Prostate gland (tissue), 2 donors: ENCODE measurements around the gene RPS6KA2. TPM values are rescaled to one million over a fixed set of nuclear protein-coding genes. Genes with fewer than 3 reads are reported as not detected.
A peak's percentile ranks its signal among the peaks of the same experiment; 100 is the strongest.

Experiments used
- DNase-seq: peaks from one replicate; pipeline ENCODE4 v3.0.0-alpha.2; 2019; ENCODE audit warnings: low spot score
- H3K27ac ChIP-seq, 2 donors: fragments of 200-600 bp; sonication (generic); 2 replicates each; pipeline ENCODE4 v1.5.1; 2017 to 2019
- H3K27me3 ChIP-seq: fragments of 200-600 bp; sonication (generic); replicated peaks from 2 replicates; pipeline ENCODE4 v1.5.1; 2019; ENCODE audit not compliant: insufficient read depth
- H3K36me3 ChIP-seq, 2 donors: fragments of 200-600 bp; sonication (generic); 1 replicate in 1 of 2; 2 replicates in 1 of 2; pipeline versions ENCODE4 v1.5.1 to v1.8.1; 2017 to 2019
- H3K4me1 ChIP-seq: fragments of 200-600 bp; sonication (generic); replicated peaks from 2 replicates; pipeline ENCODE4 v1.5.1; 2019
- H3K4me3 ChIP-seq, 2 donors: fragments of 200-600 bp; sonication (generic); 2 replicates each; pipeline ENCODE4 v1.5.1; 2017 to 2019
- H3K9me3 ChIP-seq: fragments of 200-600 bp; sonication (generic); 2 replicates; pipeline ENCODE4 v1.5.1; 2017
- POLR2A ChIP-seq: fragments of 450-650 bp; IDR thresholded peaks from one replicate; pipeline ENCODE4 v1.6.1; 2016; ENCODE audit warnings: antibody characterized with exemption, mild to moderate bottlenecking
- POLR2AphosphoS5 ChIP-seq: sonication (generic); formaldehyde crosslinking; IDR thresholded peaks from one replicate; pipeline ENCODE4 v1.6.1; 2017; ENCODE audit warnings: antibody characterized with exemption
- WGBS: methylation state at CpG from one replicate; pipeline ENCODE4 v1.1.5; 2018; 5-methylcytosine and 5-hydroxymethylcytosine counted together
- intact Hi-C: fragments of 100-400 bp; cut with DNase I; formaldehyde crosslinking; loops from one replicate; pipeline ENCODE4 v1.14.2; 2022
- microRNA counts, 2 donors: library from miRNA; unstranded; fragments of <30 nt; microRNA quantifications; one replicate each; lab custom pipeline; 2016 to 2017
- microRNA-seq: library from miRNA; unstranded; fragments of <30 nt; microRNA quantifications from one replicate; pipeline ENCODE4, GENCODE V29; 2016
- small RNA-seq, 2 donors: library from RNA; depleted of rRNA; stranded (forward); fragments of <200 nt; gene quantifications; one replicate each; pipeline ENCODE3, GENCODE V24; 2016
- total RNA-seq, 2 donors: library from RNA; depleted of rRNA; stranded (reverse); fragments of >200 nt; gene quantifications; one replicate each; pipeline ENCODE4 v1.1.0, GENCODE V29; 2016
- TF ChIP-seq, protein P1 (sequence below), 4 experiments: fragments of 200-600 bp in 2 of 4; fragments of 450-650 bp in 2 of 4; sonication (generic) in 2 of 4; IDR thresholded peaks; 1 replicate in 3 of 4; 2 replicates in 1 of 4; pipeline ENCODE4 v1.5.1; 2016 to 2019; ENCODE audit warnings: antibody characterized with exemption in 4 of 4, mild to moderate bottlenecking in 2 of 4, moderate library complexity in 2 of 4

RPS6KA2 gene
- total RNA-seq, 2 donors from 2014 or later = 32.2 to 44.3 TPM

DNA sequence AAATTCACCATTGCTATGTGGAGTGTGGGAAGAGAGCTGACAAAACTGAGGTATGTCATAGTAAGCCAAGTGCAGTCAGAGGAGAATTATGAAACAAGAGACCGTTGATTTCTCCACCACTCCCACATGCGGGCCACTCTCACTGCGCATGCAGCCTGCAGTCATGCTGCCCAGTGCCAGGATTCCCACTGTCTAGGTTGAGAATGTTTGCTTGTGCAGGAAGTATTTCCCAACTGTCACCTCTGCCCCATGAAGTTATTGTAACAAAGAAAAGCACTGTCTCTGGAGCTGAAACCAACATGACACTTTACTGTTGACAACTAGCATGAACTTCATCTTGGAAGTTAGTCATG lies 266.0 kb downstream of the RPS6KA2 start:
- peak; percentile 42 for DNase-seq
- TF ChIP-seq POLR2AphosphoS5 = peak; percentile 21
- TF ChIP-seq POLR2A = no peak
- Histone ChIP-seq H3K27ac (no peak overlapping the region), H3K27me3 (no peaks in the 10 kb centered on the region), H3K36me3 (no peaks in the 10 kb centered on the region), H3K4me1 (no peaks in the 10 kb centered on the region), H3K9me3 (no peaks in the 10 kb centered on the region), H3K4me3 (no peak overlapping the region)
- intact Hi-C loops = no loop called here
- 48% methylated on average over 3 of the region's 3 CpGs for WGBS

DNA sequence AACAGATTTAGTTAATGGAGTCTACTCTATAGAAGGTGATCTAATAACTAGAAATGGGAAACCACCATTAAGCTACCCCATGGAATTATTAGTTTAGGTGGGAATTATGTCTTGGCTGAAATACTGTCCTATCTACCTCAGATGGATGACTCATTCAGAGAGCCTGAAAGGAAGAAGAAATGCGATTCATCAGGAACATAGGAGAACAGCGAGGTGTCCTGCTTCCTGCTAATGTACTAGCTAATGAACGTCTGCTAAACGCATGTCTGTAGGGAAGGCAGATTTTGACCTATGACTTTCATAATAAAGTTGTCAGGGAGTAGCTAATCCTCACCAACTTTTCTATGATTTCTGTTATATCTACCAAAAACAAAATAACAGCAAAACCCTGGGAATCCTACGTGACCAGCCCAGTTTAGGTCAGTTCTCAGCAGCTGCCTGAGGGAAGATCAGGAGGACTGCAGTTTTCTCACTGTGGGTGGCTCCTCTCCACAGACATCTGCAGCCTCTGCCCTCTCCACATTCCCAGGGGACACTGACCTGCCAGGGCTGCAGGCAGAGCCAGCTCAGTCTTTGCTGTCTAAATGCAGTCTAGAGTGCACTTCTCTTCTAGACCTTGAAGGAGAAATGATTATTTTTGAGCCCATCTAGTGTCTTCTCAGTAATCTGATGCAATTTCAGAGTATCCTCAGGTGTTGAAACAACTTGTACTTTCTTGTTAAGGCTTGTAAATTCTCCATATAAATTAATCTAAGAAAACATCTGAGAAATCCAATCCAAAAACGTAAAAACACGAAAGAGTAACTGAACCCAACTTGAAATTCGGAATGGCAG lies 266.6 kb downstream of the RPS6KA2 start:
- Histone ChIP-seq H3K9me3 (no peaks in the 10 kb centered on the region), H3K27me3 (no peaks in the 10 kb centered on the region), H3K27ac (no peak overlapping the region), H3K4me1 (no peaks in the 10 kb centered on the region), H3K4me3 (no peak overlapping the region), H3K36me3 (no peaks in the 10 kb centered on the region)
- TF ChIP-seq, protein P1, sequence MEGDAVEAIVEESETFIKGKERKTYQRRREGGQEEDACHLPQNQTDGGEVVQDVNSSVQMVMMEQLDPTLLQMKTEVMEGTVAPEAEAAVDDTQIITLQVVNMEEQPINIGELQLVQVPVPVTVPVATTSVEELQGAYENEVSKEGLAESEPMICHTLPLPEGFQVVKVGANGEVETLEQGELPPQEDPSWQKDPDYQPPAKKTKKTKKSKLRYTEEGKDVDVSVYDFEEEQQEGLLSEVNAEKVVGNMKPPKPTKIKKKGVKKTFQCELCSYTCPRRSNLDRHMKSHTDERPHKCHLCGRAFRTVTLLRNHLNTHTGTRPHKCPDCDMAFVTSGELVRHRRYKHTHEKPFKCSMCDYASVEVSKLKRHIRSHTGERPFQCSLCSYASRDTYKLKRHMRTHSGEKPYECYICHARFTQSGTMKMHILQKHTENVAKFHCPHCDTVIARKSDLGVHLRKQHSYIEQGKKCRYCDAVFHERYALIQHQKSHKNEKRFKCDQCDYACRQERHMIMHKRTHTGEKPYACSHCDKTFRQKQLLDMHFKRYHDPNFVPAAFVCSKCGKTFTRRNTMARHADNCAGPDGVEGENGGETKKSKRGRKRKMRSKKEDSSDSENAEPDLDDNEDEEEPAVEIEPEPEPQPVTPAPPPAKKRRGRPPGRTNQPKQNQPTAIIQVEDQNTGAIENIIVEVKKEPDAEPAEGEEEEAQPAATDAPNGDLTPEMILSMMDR (IDR thresholded peaks at IDR 0.05) = no peak
- no peak for TF ChIP-seq POLR2A
- no peak for TF ChIP-seq POLR2AphosphoS5
- WGBS = 54% methylated on average over 8 of the region's 8 CpGs
- DNase-seq = no peak
- intact Hi-C loops = no loop called here

MicroRNA genes within 50 kb of the gene (microRNA counts, 767-probe panel; counts per million panel counts)
- microRNA hsa-miR-1913 (lab: Ali Mortazavi, UCI) = 0 to 431 counts per million in 2 donors

Small RNA genes lying within 50 kb of the gene (microRNA-seq; reads per million reads assigned to microRNA genes)
- 0.75 reads per million for gene MIR1913

Small RNA genes lying within 50 kb of the gene (small RNA-seq; reads per million reads assigned to genes)
- 0 reads per million in 2 donors for gene MIR1913

Other genes starting within 250 kb of the RPS6KA2 start
- 10 to 100 TPM; 25.3 to 58.9 TPM for gene MPC1, start 244.3 kb downstream of the RPS6KA2 start, total RNA-seq
- gene RAMACL, start 40.6 kb downstream of the RPS6KA2 start, total RNA-seq = 1 to 10 TPM in 1 of 2 donors, under 1 TPM in 1; 0.68 to 1.1 TPM